Dendritic cell treated with granulocyte-macrophage colony-stimulating factor and Interleukin-4, amounts not matched to agents 40 ng/mL and 50 ng/mL, for 4 days (primary cell): ENCODE measurements around the gene CARF.
A peak's percentile ranks its signal among the peaks of the same experiment; 100 is the strongest.
"Not testable (repeated sequence)": the region's sequence is repeated elsewhere in the genome, so short reads cannot be mapped to it uniquely, and the experiment has no call there.

Experiments
- H3K27ac Mint-ChIP-seq: one replicate; pipeline ENCODE4 v1.8.0; 2022; ENCODE audit warnings: mild to moderate bottlenecking, mixed read lengths
- H3K27me3 Mint-ChIP-seq: one replicate; pipeline ENCODE4 v1.8.0; 2022; ENCODE audit warnings: mild to moderate bottlenecking, mixed read lengths
- H3K36me3 Mint-ChIP-seq: one replicate; pipeline ENCODE4 v1.8.0; 2022; ENCODE audit warnings: low read depth, mixed read lengths
- H3K4me1 Mint-ChIP-seq: one replicate; pipeline ENCODE4 v1.8.0; 2022; ENCODE audit warnings: low read depth, mixed read lengths
- H3K4me3 Mint-ChIP-seq: one replicate; pipeline ENCODE4 v1.8.0; 2022; ENCODE audit warnings: mild to moderate bottlenecking, moderate library complexity, mixed read lengths
- H3K9me3 Mint-ChIP-seq: one replicate; pipeline ENCODE4 v1.8.0; 2022; ENCODE audit warnings: mixed read lengths
- intact Hi-C: fragments of 100-400 bp; cut with micrococcal nuclease; formaldehyde crosslinking; loops from one replicate; pipeline ENCODE4 v1.15.0; 2022

CARF gene

GRCh38 chr2:202911512-202912341 lies at the start of gene CARF, which contains the start of gene WDR12:
TSS of gene CARF (plus strand) at chr2:202912275. CDS start at chr2:202941903, 29,628 bp downstream.
TSS of gene WDR12 (minus strand) at chr2:202911673. CDS start at chr2:202911476, 197 bp downstream.
- H3K27ac Mint-ChIP-seq: peak within 1 kb of the TSS; percentile 87
- peaks cover 23% of the 10 kb centered on the region for H3K4me1 Mint-ChIP-seq
- H3K9me3 Mint-ChIP-seq: no peaks in the 10 kb centered on the region
- intact Hi-C loops: loop anchor here (5.0 kb wide), 4 partner anchors 39 to 534 kb away; partner anchors contain the start of genes BMPR2, CYP20A1 and ICA1L
- H3K36me3 Mint-ChIP-seq: peaks cover 17% of the 10 kb centered on the region
- H3K27me3 Mint-ChIP-seq: no peaks in the 10 kb centered on the region
- peak within 1 kb of the TSS; percentile 98 for H3K4me3 Mint-ChIP-seq

GRCh38 chr2:202870431-202871299 lies 41.4 kb upstream of the CARF start:
- Mint-ChIP-seq H3K27ac (peak overlapping the region; percentile 66), H3K4me1 (peaks cover 9% of the 10 kb centered on the region), H3K9me3 (no peaks in the 10 kb centered on the region), H3K36me3 (peaks cover 7% of the 10 kb centered on the region), H3K4me3 (peak overlapping the region; percentile 85), H3K27me3 (peaks cover 8% of the 10 kb centered on the region)
- intact Hi-C loops: loop anchor here (1.0 to 5.0 kb wide), 5 partner anchors 22 to 296 kb away; partner anchors contain the start of genes CARF and WDR12

- Mint-ChIP-seq H3K27ac (peak within 1 kb of the TSS; percentile 66), H3K9me3 (no peaks in the 10 kb centered on the region), H3K27me3 (peaks cover 8% of the 10 kb centered on the region), H3K36me3 (peaks cover 7% of the 10 kb centered on the region), H3K4me3 (peak within 1 kb of the TSS; percentile 85), H3K4me1 (peaks cover 9% of the 10 kb centered on the region)
- intact Hi-C loops: loop anchor here (1.0 to 5.0 kb wide), 4 partner anchors 23 to 284 kb away; partner anchors contain the start of genes CARF and WDR12
These were observed 40.6 kb upstream of the CARF start, which contains the start of gene ICA1L for GRCh38 chr2:202871300-202872141. TSS of gene ICA1L (minus strand) at chr2:202871766. CDS start at chr2:202829009, 42,757 bp downstream.

GRCh38 chr2:202877699-202878098 lies 34.4 kb upstream of the CARF start:
- Mint-ChIP-seq H3K36me3 (peaks cover 24% of the 10 kb centered on the region), H3K4me3 (no peak overlapping the region), H3K27ac (no peak overlapping the region), H3K9me3 (no peaks in the 10 kb centered on the region), H3K4me1 (no peaks in the 10 kb centered on the region), H3K27me3 (peaks cover 4% of the 10 kb centered on the region)
- intact Hi-C loops: no loop called here

GRCh38 chr2:202881570-202881969 lies 30.5 kb upstream of the CARF start:
- no peaks in the 10 kb centered on the region for H3K27me3 Mint-ChIP-seq
- intact Hi-C loops: no loop called here
- peaks cover 52% of the 10 kb centered on the region for H3K36me3 Mint-ChIP-seq
- no peak overlapping the region for H3K27ac Mint-ChIP-seq
- H3K4me1 Mint-ChIP-seq: no peaks in the 10 kb centered on the region
- no peaks in the 10 kb centered on the region for H3K9me3 Mint-ChIP-seq
- no peak overlapping the region for H3K4me3 Mint-ChIP-seq

GRCh38 chr2:202883987-202884675 lies 27.9 kb upstream of the CARF start:
- no peak overlapping the region for H3K27ac Mint-ChIP-seq

GRCh38 chr2:202885190-202885589 lies 26.9 kb upstream of the CARF start:
- H3K4me3 Mint-ChIP-seq: no peak overlapping the region
- no peaks in the 10 kb centered on the region for H3K27me3 Mint-ChIP-seq
- no peak overlapping the region for H3K27ac Mint-ChIP-seq
- no peaks in the 10 kb centered on the region for H3K4me1 Mint-ChIP-seq
- no peaks in the 10 kb centered on the region for H3K9me3 Mint-ChIP-seq
- peaks cover 74% of the 10 kb centered on the region for H3K36me3 Mint-ChIP-seq
- intact Hi-C loops: no loop called here

More at GRCh38 chr2:202883987-202884675, 27.9 kb upstream of the CARF start:
- Mint-ChIP-seq H3K4me1 (no peaks in the 10 kb centered on the region), H3K27me3 (no peaks in the 10 kb centered on the region), H3K4me3 (no peak overlapping the region), H3K9me3 (no peaks in the 10 kb centered on the region), H3K36me3 (peaks cover 74% of the 10 kb centered on the region)
- intact Hi-C loops: no loop called here

- H3K9me3 Mint-ChIP-seq, H3K4me3 Mint-ChIP-seq, H3K27me3 Mint-ChIP-seq, intact Hi-C loops, H3K27ac Mint-ChIP-seq: not testable (repeated sequence)
- Mint-ChIP-seq H3K36me3 (peaks cover 60% of the 10 kb centered on the region), H3K4me1 (peaks cover 23% of the 10 kb centered on the region)
These were observed 6.6 kb upstream of the CARF start for GRCh38 chr2:202905507-202905906.

GRCh38 chr2:202908186-202908585 lies 3.9 kb upstream of the CARF start:
- Mint-ChIP-seq H3K36me3 (peaks cover 49% of the 10 kb centered on the region), H3K27me3 (no peaks in the 10 kb centered on the region), H3K4me1 (peaks cover 23% of the 10 kb centered on the region), H3K27ac (peak overlapping the region; percentile 50), H3K4me3 (no peak overlapping the region), H3K9me3 (peaks cover 9% of the 10 kb centered on the region)
- intact Hi-C loops: no loop called here

GRCh38 chr2:202909394-202910192 lies 2.5 kb upstream of the CARF start:
- peaks cover 35% of the 10 kb centered on the region for H3K36me3 Mint-ChIP-seq
- H3K4me1 Mint-ChIP-seq: peaks cover 23% of the 10 kb centered on the region
- H3K9me3 Mint-ChIP-seq: peaks cover 9% of the 10 kb centered on the region
- no peak overlapping the region for H3K27ac Mint-ChIP-seq
- H3K27me3 Mint-ChIP-seq: no peaks in the 10 kb centered on the region
- intact Hi-C loops: loop anchor here (5.0 kb wide), 4 partner anchors 37 to 532 kb away; partner anchors contain the start of genes BMPR2, CYP20A1 and ICA1L
- H3K4me3 Mint-ChIP-seq: no peak overlapping the region

GRCh38 chr2:202910250-202910649 lies 1.8 kb upstream of the CARF start:
- intact Hi-C loops: loop anchor here (5.0 kb wide), 4 partner anchors 38 to 533 kb away; partner anchors contain the start of genes BMPR2, CYP20A1 and ICA1L
- not testable (repeated sequence) for H3K27me3 Mint-ChIP-seq, H3K27ac Mint-ChIP-seq, H3K9me3 Mint-ChIP-seq
- peaks cover 32% of the 10 kb centered on the region for H3K36me3 Mint-ChIP-seq
- H3K4me1 Mint-ChIP-seq: peaks cover 23% of the 10 kb centered on the region
- H3K4me3 Mint-ChIP-seq: peak overlapping the region; percentile 17

GRCh38 chr2:202910698-202911097 lies 1.4 kb upstream of the CARF start:
- Mint-ChIP-seq H3K4me1 (peaks cover 23% of the 10 kb centered on the region), H3K4me3 (peak overlapping the region; percentile 6), H3K27ac (peak overlapping the region; percentile 87), H3K9me3 (peaks cover 3% of the 10 kb centered on the region), H3K27me3 (no peaks in the 10 kb centered on the region), H3K36me3 (peaks cover 27% of the 10 kb centered on the region)
- intact Hi-C loops: loop anchor here (5.0 kb wide), 4 partner anchors 38 to 533 kb away; partner anchors contain the start of genes BMPR2, CYP20A1 and ICA1L
